ENCODE data around the gene ABHD16B.

DNA sequence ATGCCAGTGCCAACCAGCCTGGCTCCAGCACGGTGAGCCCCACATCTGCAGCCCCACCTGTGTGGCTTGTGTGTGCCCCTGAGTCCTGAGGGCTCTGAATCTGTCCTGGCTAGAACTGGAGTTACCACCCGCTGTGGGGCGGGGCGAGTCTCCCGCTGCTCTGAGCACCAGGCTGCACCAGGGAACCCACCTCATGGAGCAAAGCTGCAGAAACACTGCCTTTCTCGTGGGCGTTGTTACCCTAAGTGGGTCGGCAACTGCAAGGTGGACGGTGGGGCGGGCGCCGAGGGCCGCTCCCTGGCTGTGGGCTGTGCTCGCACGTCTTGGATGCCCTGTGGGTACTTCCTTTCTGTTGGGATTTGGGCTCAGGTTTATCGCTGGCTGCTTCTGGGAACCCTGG is 17.5 kb upstream of the ABHD16B start:
- TF ChIP-seq, protein P1, sequence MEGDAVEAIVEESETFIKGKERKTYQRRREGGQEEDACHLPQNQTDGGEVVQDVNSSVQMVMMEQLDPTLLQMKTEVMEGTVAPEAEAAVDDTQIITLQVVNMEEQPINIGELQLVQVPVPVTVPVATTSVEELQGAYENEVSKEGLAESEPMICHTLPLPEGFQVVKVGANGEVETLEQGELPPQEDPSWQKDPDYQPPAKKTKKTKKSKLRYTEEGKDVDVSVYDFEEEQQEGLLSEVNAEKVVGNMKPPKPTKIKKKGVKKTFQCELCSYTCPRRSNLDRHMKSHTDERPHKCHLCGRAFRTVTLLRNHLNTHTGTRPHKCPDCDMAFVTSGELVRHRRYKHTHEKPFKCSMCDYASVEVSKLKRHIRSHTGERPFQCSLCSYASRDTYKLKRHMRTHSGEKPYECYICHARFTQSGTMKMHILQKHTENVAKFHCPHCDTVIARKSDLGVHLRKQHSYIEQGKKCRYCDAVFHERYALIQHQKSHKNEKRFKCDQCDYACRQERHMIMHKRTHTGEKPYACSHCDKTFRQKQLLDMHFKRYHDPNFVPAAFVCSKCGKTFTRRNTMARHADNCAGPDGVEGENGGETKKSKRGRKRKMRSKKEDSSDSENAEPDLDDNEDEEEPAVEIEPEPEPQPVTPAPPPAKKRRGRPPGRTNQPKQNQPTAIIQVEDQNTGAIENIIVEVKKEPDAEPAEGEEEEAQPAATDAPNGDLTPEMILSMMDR (IDR thresholded peaks at IDR 0.05; ENCODE audit: extremely low read depth in 1 of 2, insufficient read depth in 1 of 2, low read depth in 1 of 2, low read length in 2 of 2): no peak
- TF ChIP-seq POLR2A (IDR thresholded peaks at IDR 0.05; ENCODE audit: low read depth, low read length): no peak
- TF ChIP-seq EZH2 (IDR thresholded peaks at IDR 0.05; ENCODE audit: borderline replicate concordance, low read depth, low read length, severe bottlenecking): no peak
- no peak for TF ChIP-seq JUN (IDR thresholded peaks at IDR 0.05; ENCODE audit: borderline replicate concordance, insufficient read depth, insufficient read length, low read depth)
- TF ChIP-seq FOS (IDR thresholded peaks at IDR 0.05; ENCODE audit: borderline replicate concordance, insufficient read depth, low read length): no peak
- no peak for TF ChIP-seq POLR2AphosphoS5 (IDR thresholded peaks at IDR 0.05; ENCODE audit: insufficient read depth, low read depth, low read length)
- TF ChIP-seq GATA2 (IDR thresholded peaks at IDR 0.05; ENCODE audit: insufficient read depth, insufficient read length, low read depth, low read length): no peak

Measured in endothelial cell of umbilical vein (primary cell).